Smooth muscle cell (in vitro differentiated cells): ENCODE data around the gene PIGM. TPM values are rescaled to one million over a fixed set of nuclear protein-coding genes. Genes with fewer than 3 reads are reported as not detected.

ENCODE experiments used
- DNase-seq: peaks from one replicate; lab custom pipeline; 2025; ENCODE audit not compliant: unreplicated experiment; lab: John Stamatoyannopoulos, UW
- H2AFZ ChIP-seq: fragments of 200-600 bp; sonication (generic); 2 replicates; pipeline ENCODE4 v1.6.0; 2016; ENCODE audit warnings: antibody characterized with exemption, low read depth, mild to moderate bottlenecking
- H3F3A ChIP-seq: fragments of 200-600 bp; sonication (generic); 2 replicates; pipeline ENCODE4 v1.6.0; 2017; ENCODE audit warnings: antibody characterized with exemption, low read depth
- H3K27ac ChIP-seq: fragments of 200-600 bp; sonication (generic); 2 replicates; pipeline ENCODE4 v1.5.1; 2016; ENCODE audit warnings: low read depth, mild to moderate bottlenecking
- H3K27me3 ChIP-seq: fragments of 200-600 bp; sonication (generic); 2 replicates; pipeline ENCODE4 v1.6.1; 2016; ENCODE audit warnings: low read depth, mild to moderate bottlenecking
- H3K36me3 ChIP-seq: fragments of 200-600 bp; sonication (generic); 2 replicates; pipeline ENCODE4 v1.5.1; 2016; ENCODE audit warnings: low read depth
- H3K4me1 ChIP-seq: fragments of 200-600 bp; sonication (generic); 2 replicates; pipeline ENCODE4 v1.5.1; 2016; ENCODE audit warnings: low read depth
- H3K4me2 ChIP-seq: fragments of 200-600 bp; sonication (generic); 2 replicates; pipeline ENCODE4 v1.6.0; 2016; ENCODE audit warnings: mild to moderate bottlenecking
- H3K4me3 ChIP-seq: fragments of 200-600 bp; sonication (generic); 2 replicates; pipeline ENCODE4 v1.5.1; 2016; ENCODE audit warnings: mild to moderate bottlenecking
- H3K79me2 ChIP-seq: fragments of 200-600 bp; sonication (generic); 2 replicates; pipeline ENCODE4 v1.6.0; 2016; ENCODE audit warnings: low read depth, mild to moderate bottlenecking
- H3K9ac ChIP-seq: fragments of 200-600 bp; sonication (generic); 2 replicates; pipeline ENCODE4 v1.6.0; 2016; ENCODE audit warnings: low read depth
- H3K9me3 ChIP-seq: fragments of 200-600 bp; sonication (generic); replicated peaks from 2 replicates; pipeline ENCODE4 v1.5.1; 2016; ENCODE audit warnings: low read depth
- H4K20me1 ChIP-seq: fragments of 200-600 bp; sonication (generic); 2 replicates; pipeline ENCODE4 v1.6.0; 2016; ENCODE audit warnings: low read depth
- CTCF ChIP-seq: fragments of 200-600 bp; sonication (generic); IDR thresholded peaks from 2 replicates; pipeline ENCODE4 v1.5.1; 2017; ENCODE audit warnings: borderline replicate concordance, mild to moderate bottlenecking, antibody characterized with exemption; ENCODE audit not compliant: insufficient read depth, poor library complexity, severe bottlenecking
- WGBS: methylation state at CpG from one replicate; pipeline ENCODE4 v1.1.7; 2016; ENCODE audit warnings: low lambda C conversion rate; 5-methylcytosine and 5-hydroxymethylcytosine counted together
- polyA plus RNA-seq: library from polyadenylated mRNA; unstranded; fragments of >200 nt; fragmentation: Nextera tagmentation; extraction: Ambion mirVana; gene quantifications from 2 replicates; pipeline ENCODE4 v1.2.1, GENCODE V29; 2016
- total RNA-seq: library from RNA; depleted of rRNA; stranded (reverse); fragments of >200 nt; gene quantifications from 2 replicates; pipeline ENCODE4 v1.2.3, GENCODE V29; 2014

Gene PIGM
- total and polyA plus RNA-seq, 2 experiments from 2014 or later, result 3.0 to 5.2 TPM

- Histone ChIP-seq H2AFZ (no peak overlapping the region), H3K4me1 (no peaks in the 10 kb centered on the region), H3F3A (no peaks in the 10 kb centered on the region), H3K4me2 (no peak overlapping the region), H3K27ac (no peak overlapping the region), H4K20me1 (no peaks in the 10 kb centered on the region), H3K9ac (no peak overlapping the region), H3K4me3 (no peak overlapping the region), H3K79me2 (no peaks in the 10 kb centered on the region), H3K36me3 (no peaks in the 10 kb centered on the region), H3K27me3 (peaks cover 28% of the 10 kb centered on the region), H3K9me3 (no peaks in the 10 kb centered on the region)
- no peak for TF ChIP-seq CTCF
- 96% methylated on average over 7 of the region's 7 CpGs for WGBS
- no peak for DNase-seq
Measured at GRCh38 chr1:159980786-159981185, 51.0 kb downstream of the PIGM start.

- Histone ChIP-seq H3K9me3 (no peaks in the 10 kb centered on the region), H2AFZ (no peak overlapping the region), H3K27me3 (peaks cover 35% of the 10 kb centered on the region), H3K9ac (no peak overlapping the region), H3K4me1 (no peaks in the 10 kb centered on the region), H3K36me3 (no peaks in the 10 kb centered on the region), H3K79me2 (no peaks in the 10 kb centered on the region), H3K4me3 (no peak overlapping the region), H3K27ac (no peak overlapping the region), H4K20me1 (no peaks in the 10 kb centered on the region), H3K4me2 (no peak overlapping the region), H3F3A (no peaks in the 10 kb centered on the region)
- 70% methylated on average over 6 of the region's 6 CpGs for WGBS
- TF ChIP-seq CTCF, result no peak
- no peak for DNase-seq
Measured at GRCh38 chr1:159980076-159980475, 51.7 kb downstream of the PIGM start.

- Histone ChIP-seq H3K79me2 (no peaks in the 10 kb centered on the region), H3K4me1 (no peaks in the 10 kb centered on the region), H3K36me3 (no peaks in the 10 kb centered on the region), H3K4me2 (peak overlapping the region; percentile 19), H3K27ac (no peak overlapping the region), H3K9me3 (no peaks in the 10 kb centered on the region), H3K27me3 (peaks cover 43% of the 10 kb centered on the region), H3F3A (no peaks in the 10 kb centered on the region), H2AFZ (no peak overlapping the region), H3K9ac (no peak overlapping the region), H4K20me1 (no peaks in the 10 kb centered on the region), H3K4me3 (no peak overlapping the region)
- no peak for DNase-seq
- TF ChIP-seq CTCF, result no peak
- WGBS, result 74% methylated on average over 3 of the region's 3 CpGs
Measured at GRCh38 chr1:159979257-159979656, 52.5 kb downstream of the PIGM start.

- Histone ChIP-seq H3K79me2 (no peaks in the 10 kb centered on the region), H3K9me3 (no peaks in the 10 kb centered on the region), H3K27me3 (peaks cover 54% of the 10 kb centered on the region), H3K4me3 (no peak overlapping the region), H3K9ac (no peak overlapping the region), H3K27ac (no peak overlapping the region), H3K4me2 (no peak overlapping the region), H2AFZ (no peak overlapping the region), H3F3A (no peaks in the 10 kb centered on the region), H3K36me3 (no peaks in the 10 kb centered on the region), H4K20me1 (no peaks in the 10 kb centered on the region), H3K4me1 (no peaks in the 10 kb centered on the region)
- TF ChIP-seq CTCF, result no peak
- no peak for DNase-seq
- 82% methylated on average over 2 of the region's 2 CpGs for WGBS
Measured at GRCh38 chr1:159978107-159978398, 53.7 kb downstream of the PIGM start.
